T-cell (primary cell): ENCODE results near the gene FERMT1. TPM values are rescaled to one million over a fixed set of nuclear protein-coding genes. Genes with fewer than 3 reads are reported as not detected.

Experiments
- ATAC-seq, 4 experiments: fragments of 200-7000 bp in 3 of 4; fragments of 150-1000 bp in 1 of 4; cut with Tn5 transposase; replicated peaks in 1 of 4; 1 replicate in 3 of 4; 2 replicates in 1 of 4; pipeline ENCODE4 v1.10.0; 2021; ENCODE audit warnings: moderate library complexity in 3 of 4, mild to moderate bottlenecking in 2 of 4, moderate number of reproducible peaks in 1 of 4
- CTCF ChIA-PET, 2 donors: fragments of 300-600 bp; sonication (Branson Sonifier 250); formaldehyde crosslinking; loops; one replicate each; lab custom pipeline; 2022; ENCODE audit warnings: antibody characterized with exemption in 2 of 2; lab: Charles Lee
- POLR2A ChIA-PET, 2 donors: fragments of 300-600 bp; sonication (Branson Sonifier 250); formaldehyde crosslinking; loops; one replicate each; lab custom pipeline; 2022; ENCODE audit warnings: antibody characterized with exemption in 2 of 2; lab: Charles Lee
- DNase-seq, 35 experiments: peaks; one replicate each; pipeline versions ENCODE4 v3.0.0 to v3.0.0-alpha.2; 2013 to 2023
- H3K27ac ChIP-seq: one replicate; pipeline ENCODE4 v1.5.1; 2013; ENCODE audit warnings: low read length
- H3K27me3 ChIP-seq, 2 experiments: replicated peaks in 1 of 2; 1 replicate in 1 of 2; 2 replicates in 1 of 2; pipeline versions ENCODE4 v1.6.1 to v1.7.0; 2013; ENCODE audit warnings: low read length in 1 of 2, mixed read lengths in 1 of 2; ENCODE audit not compliant: control insufficient read depth in 2 of 2, insufficient read depth in 2 of 2; ENCODE audit errors: extremely low read depth in 1 of 2
- H3K36me3 ChIP-seq, 2 donors: 1 replicate in 1 of 2; 2 replicates in 1 of 2; pipeline versions ENCODE4 v1.6.1 to v1.7.0; 2013; ENCODE audit warnings: low read length in 1 of 2; ENCODE audit not compliant: control insufficient read depth in 2 of 2, insufficient read depth in 1 of 2; ENCODE audit errors: extremely low read depth in 1 of 2
- H3K4me1 ChIP-seq, 2 experiments: 1 replicate in 1 of 2; 2 replicates in 1 of 2; pipeline versions ENCODE4 v1.6.1 to v1.7.0; 2013; ENCODE audit warnings: low read length in 2 of 2, mixed read lengths in 1 of 2; ENCODE audit not compliant: insufficient read depth in 2 of 2, control insufficient read depth in 1 of 2; ENCODE audit errors: extremely low read depth in 1 of 2
- H3K4me3 ChIP-seq, 2 donors: 1 replicate in 1 of 2; 2 replicates in 1 of 2; pipeline versions ENCODE4 v1.5.1 to v1.7.0; 2013; ENCODE audit warnings: mild to moderate bottlenecking in 2 of 2, low read length in 1 of 2, moderate library complexity in 1 of 2; ENCODE audit not compliant: control insufficient read depth in 1 of 2; ENCODE audit errors: extremely low read depth in 1 of 2
- H3K9me3 ChIP-seq: 2 replicates; pipeline ENCODE4 v1.7.0; 2013
- H3K27ac Mint-ChIP-seq, 2 donors: one replicate each; pipeline ENCODE4 v1.8.0; 2020 to 2021; ENCODE audit warnings: mild to moderate bottlenecking in 2 of 2, mixed read lengths in 2 of 2
- H3K27me3 Mint-ChIP-seq, 2 donors: one replicate each; pipeline ENCODE4 v1.8.0; 2021 to 2022; ENCODE audit warnings: mixed read lengths in 2 of 2
- H3K36me3 Mint-ChIP-seq: one replicate; pipeline ENCODE4 v1.8.0; 2021; ENCODE audit warnings: mixed read lengths
- H3K4me1 Mint-ChIP-seq, 3 donors: one replicate each; pipeline ENCODE4 v1.8.0; 2020 to 2022; ENCODE audit warnings: mixed read lengths in 3 of 3, mild to moderate bottlenecking in 1 of 3
- H3K4me3 Mint-ChIP-seq, 3 donors: one replicate each; pipeline ENCODE4 v1.8.0; 2020 to 2022; ENCODE audit warnings: mild to moderate bottlenecking in 3 of 3, mixed read lengths in 3 of 3, moderate library complexity in 3 of 3
- H3K9me3 Mint-ChIP-seq, 3 donors: one replicate each; pipeline ENCODE4 v1.8.0; 2020 to 2022; ENCODE audit warnings: mixed read lengths in 3 of 3
- whole genome bisulfite sequencing: methylation state at CpG from one replicate; pipeline ENCODE4 v1.1.5; 2013; ENCODE audit warnings: missing lambda C conversion rate; ENCODE audit not compliant: insufficient coverage; 5-methylcytosine and 5-hydroxymethylcytosine counted together
- total RNA-seq, 35 experiments: library from RNA in 6 of 35; stranded (reverse) in 6 of 35; fragments of 120-200 nt in 1 of 35; gene quantifications; one replicate each; pipeline versions ENCODE4 v1.2.1 to v1.2.4 and lab custom pipeline; 2013 to 2026

Gene FERMT1
- total RNA-seq, 5 donors from 2014 or later (not counting 1 experiment from before 2014, with no cell fraction given) = 0.20 to 0.22 TPM; not detected in 3

GRCh38 chr20:6083926-6084325 lies 38.9 kb downstream of the FERMT1 start:
- no peak overlapping the region for H3K27ac ChIP-seq
- no peak overlapping the region for H3K4me3 Mint-ChIP-seq
- peaks cover 5 to 8% of the 10 kb centered on the region in 2 donors for H3K27me3 Mint-ChIP-seq
- no peak overlapping the region for H3K27ac Mint-ChIP-seq
- ChIA-PET POLR2A (no interaction called here), CTCF (interaction anchor here in 1 of 2 donors (0.6 kb wide), 1 partner anchor 170 kb away, joined by 4 read pairs; no protein-coding TSS in a partner anchor)
- H3K27me3 ChIP-seq = peaks cover 0 to 6% of the 10 kb centered on the region in 2 experiments
- DNase-seq (no peak), ATAC-seq (no peak)
- H3K9me3 Mint-ChIP-seq = no peaks in the 10 kb centered on the region
- no peaks in the 10 kb centered on the region for H3K9me3 ChIP-seq
- no peaks in the 10 kb centered on the region for H3K4me1 Mint-ChIP-seq
- WGBS = 97% methylated on average over 8 of the region's 9 CpGs
- no peaks in the 10 kb centered on the region for H3K4me1 ChIP-seq
- no peak overlapping the region for H3K4me3 ChIP-seq
- H3K36me3 ChIP-seq = no peaks in the 10 kb centered on the region
- no peaks in the 10 kb centered on the region for H3K36me3 Mint-ChIP-seq

- H3K27me3 ChIP-seq = peaks cover 0 to 15% of the 10 kb centered on the region in 2 experiments
- Mint-ChIP-seq H3K36me3 (no peaks in the 10 kb centered on the region), H3K4me1 (no peaks in the 10 kb centered on the region), H3K27ac (no peak overlapping the region), H3K27me3 (peaks cover 0 to 3% of the 10 kb centered on the region in 2 donors), H3K9me3 (no peaks in the 10 kb centered on the region), H3K4me3 (no peak overlapping the region)
- no peak overlapping the region for H3K4me3 ChIP-seq
- no peaks in the 10 kb centered on the region for H3K9me3 ChIP-seq
- H3K27ac ChIP-seq = no peak overlapping the region
- no peak for ATAC-seq
- DNase-seq = no peak
- CTCF ChIA-PET = interaction anchor here (0.5 to 0.7 kb wide), 5 partner anchors 109 to 1992 kb away, joined by 3 to 5 read pairs (median 4); no protein-coding TSS in a partner anchor
- POLR2A ChIA-PET = no interaction called here
- 81% methylated on average over 2 of the region's 2 CpGs for WGBS
- no peaks in the 10 kb centered on the region for H3K36me3 ChIP-seq
- no peaks in the 10 kb centered on the region for H3K4me1 ChIP-seq
These were observed 41.6 kb downstream of the FERMT1 start for GRCh38 chr20:6081236-6081635.

GRCh38 chr20:6079016-6079415 lies 43.8 kb downstream of the FERMT1 start:
- Mint-ChIP-seq H3K9me3 (no peaks in the 10 kb centered on the region), H3K4me1 (peaks cover 0 to 4% (median 0%) of the 10 kb centered on the region in 3 donors), H3K36me3 (no peaks in the 10 kb centered on the region), H3K27ac (no peak overlapping the region), H3K27me3 (peaks cover 0 to 6% of the 10 kb centered on the region in 2 donors), H3K4me3 (no peak overlapping the region)
- no peaks in the 10 kb centered on the region for H3K36me3 ChIP-seq
- no peak overlapping the region for H3K4me3 ChIP-seq
- peaks cover 0 to 2% of the 10 kb centered on the region in 2 experiments for H3K4me1 ChIP-seq
- no peaks in the 10 kb centered on the region for H3K9me3 ChIP-seq
- WGBS = no CpG with 5 or more reads among the region's 2 CpGs
- ChIA-PET CTCF (interaction anchor here (0.7 to 6.4 kb wide), 4 partner anchors 143 to 550 kb away, joined by 4 to 36 read pairs (median 10); no protein-coding TSS in a partner anchor), POLR2A (no interaction called here)
- ATAC-seq (no peak), DNase-seq (no peak)
- H3K27me3 ChIP-seq = peaks cover 0 to 18% of the 10 kb centered on the region in 2 experiments
- no peak overlapping the region for H3K27ac ChIP-seq

GRCh38 chr20:6075428-6076219 lies 47.2 kb downstream of the FERMT1 start:
- WGBS = 83% methylated on average over 1 of the region's 8 CpGs
- Mint-ChIP-seq H3K4me1 (peaks cover 0 to 6% (median 0%) of the 10 kb centered on the region in 3 donors), H3K27me3 (peaks cover 0 to 8% of the 10 kb centered on the region in 2 donors), H3K27ac (no peak overlapping the region), H3K4me3 (no peak overlapping the region), H3K9me3 (no peaks in the 10 kb centered on the region), H3K36me3 (no peaks in the 10 kb centered on the region)
- ChIA-PET POLR2A (no interaction called here), CTCF (interaction anchor here (0.7 to 6.4 kb wide), 6 partner anchors 85 to 1091 kb away, joined by 3 to 36 read pairs (median 10); no protein-coding TSS in a partner anchor)
- H3K4me3 ChIP-seq = no peak overlapping the region
- peaks cover 0 to 12% of the 10 kb centered on the region in 2 experiments for H3K27me3 ChIP-seq
- ATAC-seq = no peak
- H3K4me1 ChIP-seq = peaks cover 0 to 4% of the 10 kb centered on the region in 2 experiments
- no peaks in the 10 kb centered on the region for H3K9me3 ChIP-seq
- H3K36me3 ChIP-seq = no peaks in the 10 kb centered on the region
- DNase-seq = no peak
- H3K27ac ChIP-seq = no peak overlapping the region

- no CpG with 5 or more reads among the region's 2 CpGs for WGBS
- ATAC-seq = no peak
- Histone ChIP-seq H3K27ac (no peak overlapping the region), H3K4me1 (peaks cover 0 to 4% of the 10 kb centered on the region in 2 experiments), H3K36me3 (no peaks in the 10 kb centered on the region), H3K4me3 (no peak overlapping the region), H3K27me3 (peaks cover 0 to 14% of the 10 kb centered on the region in 2 experiments), H3K9me3 (no peaks in the 10 kb centered on the region)
- POLR2A ChIA-PET = no interaction called here
- Mint-ChIP-seq H3K36me3 (no peaks in the 10 kb centered on the region), H3K4me3 (no peak overlapping the region), H3K9me3 (no peaks in the 10 kb centered on the region), H3K27ac (no peak overlapping the region), H3K27me3 (peaks cover 0 to 8% of the 10 kb centered on the region in 2 donors), H3K4me1 (peaks cover 0 to 6% (median 0%) of the 10 kb centered on the region in 3 donors)
- CTCF ChIA-PET = interaction anchor here (0.7 to 6.4 kb wide), 5 partner anchors 84 to 1091 kb away, joined by 4 to 36 read pairs (median 11); no protein-coding TSS in a partner anchor
- no peak for DNase-seq
These were observed 48.0 kb downstream of the FERMT1 start for GRCh38 chr20:6074784-6075183.

- ChIA-PET CTCF (interaction anchor here (2.6 to 6.4 kb wide), 2 partner anchors 545 kb away, joined by 12 to 36 read pairs; no protein-coding TSS in a partner anchor), POLR2A (no interaction called here)
- H3K27ac Mint-ChIP-seq = no peak overlapping the region
- H3K27me3 Mint-ChIP-seq = peaks cover 0 to 8% of the 10 kb centered on the region in 2 donors
- H3K36me3 ChIP-seq = no peaks in the 10 kb centered on the region
- no peak overlapping the region for H3K4me3 Mint-ChIP-seq
- peaks cover 0 to 14% of the 10 kb centered on the region in 2 experiments for H3K27me3 ChIP-seq
- WGBS = 20% methylated on average over 1 of the region's 2 CpGs
- no peaks in the 10 kb centered on the region for H3K9me3 Mint-ChIP-seq
- H3K36me3 Mint-ChIP-seq = no peaks in the 10 kb centered on the region
- no peaks in the 10 kb centered on the region for H3K9me3 ChIP-seq
- peaks cover 0 to 6% (median 0%) of the 10 kb centered on the region in 3 donors for H3K4me1 Mint-ChIP-seq
- H3K4me3 ChIP-seq = no peak overlapping the region
- peak in 3 of 4 experiments; percentile 37 to 66 (median 56) for ATAC-seq
- DNase-seq = peak in 1 of 35 experiments; percentile 28
- H3K4me1 ChIP-seq = peaks cover 0 to 4% of the 10 kb centered on the region in 2 experiments
- no peak overlapping the region for H3K27ac ChIP-seq
These were observed 48.7 kb downstream of the FERMT1 start for GRCh38 chr20:6074145-6074561.
